K562 (cell line): ENCODE data around the gene CRHR1.

Experiments used
- KAT2B ChIP-seq: IDR thresholded peaks from one replicate; pipeline ENCODE4 v1.6.1; 2012; ENCODE audit warnings: low read depth, mild to moderate bottlenecking, control low read depth, inconsistent platforms, low read length, moderate library complexity
- PHF20 ChIP-seq: fragments of 450-650 bp; IDR thresholded peaks from 2 replicates; pipeline ENCODE4 v1.6.1; 2018; ENCODE audit not compliant: partially characterized antibody
- TCF7L2 ChIP-seq: fragments of 150-350 bp; IDR thresholded peaks from 2 replicates; pipeline ENCODE4 v1.6.1; 2016; ENCODE audit warnings: low read depth, mild to moderate bottlenecking, low read length, moderate library complexity
- ZNF121 ChIP-seq: sonication (generic); formaldehyde crosslinking; conservative IDR thresholded peaks from 2 replicates; pipeline ENCODE4 v1.8.0; 2022; ENCODE audit warnings: missing genetic modification reagents
- TF ChIP-seq, protein P1 (sequence below), 2 experiments: fragments of 450-650 bp; formaldehyde crosslinking in 1 of 2; IDR thresholded peaks; 2 replicates each; pipeline versions ENCODE4 v1.4.0 to v1.6.1; 2014 to 2020; ENCODE audit warnings: mild to moderate bottlenecking in 2 of 2, borderline replicate concordance in 1 of 2, low read depth in 1 of 2
- TF ChIP-seq, protein P2 (sequence below), 3 experiments: IDR thresholded peaks in 2 of 3; conservative IDR thresholded peaks in 1 of 3; 2 replicates each; pipeline ENCODE4 v1.5.1; 2011 to 2012; ENCODE audit warnings: low read length in 3 of 3, mild to moderate bottlenecking in 3 of 3, control low read depth in 2 of 3, improper control_type of control experiment in 1 of 3, inconsistent platforms in 1 of 3, low read depth in 1 of 3, mixed read lengths in 1 of 3, moderate library complexity in 1 of 3; ENCODE audit not compliant: insufficient read depth in 2 of 3
- TF ChIP-seq, protein P3 (sequence below): fragments of 250-450 bp; sonication (Bioruptor Pico); IDR thresholded peaks from 2 replicates; pipeline ENCODE4 v1.8.0; 2022; ENCODE audit warnings: moderate library complexity, mild to moderate bottlenecking, inconsistent platforms
- TF ChIP-seq, protein P4 (sequence below): fragments of 450-650 bp; IDR thresholded peaks from 2 replicates; pipeline ENCODE4 v1.6.1; 2016; ENCODE audit warnings: low read depth

DNA sequence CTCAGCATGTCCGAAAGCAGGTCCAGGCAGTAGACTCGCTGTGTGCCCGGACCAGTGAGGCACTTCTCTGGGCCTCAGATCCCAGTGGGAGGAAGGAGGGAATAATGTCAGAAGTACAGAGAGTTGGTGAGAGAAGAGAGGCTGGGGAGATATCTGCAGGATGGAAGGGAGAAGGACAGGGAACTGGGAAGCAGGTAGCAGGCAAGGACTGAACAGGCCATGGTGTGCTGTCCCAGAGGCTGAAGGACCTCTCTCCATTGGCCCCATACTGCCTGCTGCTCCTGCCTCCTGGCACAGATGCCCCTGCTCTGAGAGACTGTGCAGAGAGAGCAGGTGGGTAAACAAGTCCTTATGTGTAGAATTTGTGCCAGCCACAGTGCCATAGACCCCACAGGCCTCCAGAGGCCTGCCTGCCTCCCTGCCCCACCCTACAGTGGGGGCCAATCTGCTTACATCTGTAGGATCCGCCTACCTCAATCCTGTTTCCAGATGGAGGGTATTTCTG is 34.2 kb upstream of the CRHR1 start:
- TF ChIP-seq, protein P1, sequence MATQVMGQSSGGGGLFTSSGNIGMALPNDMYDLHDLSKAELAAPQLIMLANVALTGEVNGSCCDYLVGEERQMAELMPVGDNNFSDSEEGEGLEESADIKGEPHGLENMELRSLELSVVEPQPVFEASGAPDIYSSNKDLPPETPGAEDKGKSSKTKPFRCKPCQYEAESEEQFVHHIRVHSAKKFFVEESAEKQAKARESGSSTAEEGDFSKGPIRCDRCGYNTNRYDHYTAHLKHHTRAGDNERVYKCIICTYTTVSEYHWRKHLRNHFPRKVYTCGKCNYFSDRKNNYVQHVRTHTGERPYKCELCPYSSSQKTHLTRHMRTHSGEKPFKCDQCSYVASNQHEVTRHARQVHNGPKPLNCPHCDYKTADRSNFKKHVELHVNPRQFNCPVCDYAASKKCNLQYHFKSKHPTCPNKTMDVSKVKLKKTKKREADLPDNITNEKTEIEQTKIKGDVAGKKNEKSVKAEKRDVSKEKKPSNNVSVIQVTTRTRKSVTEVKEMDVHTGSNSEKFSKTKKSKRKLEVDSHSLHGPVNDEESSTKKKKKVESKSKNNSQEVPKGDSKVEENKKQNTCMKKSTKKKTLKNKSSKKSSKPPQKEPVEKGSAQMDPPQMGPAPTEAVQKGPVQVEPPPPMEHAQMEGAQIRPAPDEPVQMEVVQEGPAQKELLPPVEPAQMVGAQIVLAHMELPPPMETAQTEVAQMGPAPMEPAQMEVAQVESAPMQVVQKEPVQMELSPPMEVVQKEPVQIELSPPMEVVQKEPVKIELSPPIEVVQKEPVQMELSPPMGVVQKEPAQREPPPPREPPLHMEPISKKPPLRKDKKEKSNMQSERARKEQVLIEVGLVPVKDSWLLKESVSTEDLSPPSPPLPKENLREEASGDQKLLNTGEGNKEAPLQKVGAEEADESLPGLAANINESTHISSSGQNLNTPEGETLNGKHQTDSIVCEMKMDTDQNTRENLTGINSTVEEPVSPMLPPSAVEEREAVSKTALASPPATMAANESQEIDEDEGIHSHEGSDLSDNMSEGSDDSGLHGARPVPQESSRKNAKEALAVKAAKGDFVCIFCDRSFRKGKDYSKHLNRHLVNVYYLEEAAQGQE (IDR thresholded peaks at IDR 0.05; ENCODE audit: borderline replicate concordance), result no peak
- TF ChIP-seq, protein P1 (CRISPR knock-in tag; IDR thresholded peaks at IDR 0.05; ENCODE audit: low read depth), result no peak
- TF ChIP-seq, protein P2, sequence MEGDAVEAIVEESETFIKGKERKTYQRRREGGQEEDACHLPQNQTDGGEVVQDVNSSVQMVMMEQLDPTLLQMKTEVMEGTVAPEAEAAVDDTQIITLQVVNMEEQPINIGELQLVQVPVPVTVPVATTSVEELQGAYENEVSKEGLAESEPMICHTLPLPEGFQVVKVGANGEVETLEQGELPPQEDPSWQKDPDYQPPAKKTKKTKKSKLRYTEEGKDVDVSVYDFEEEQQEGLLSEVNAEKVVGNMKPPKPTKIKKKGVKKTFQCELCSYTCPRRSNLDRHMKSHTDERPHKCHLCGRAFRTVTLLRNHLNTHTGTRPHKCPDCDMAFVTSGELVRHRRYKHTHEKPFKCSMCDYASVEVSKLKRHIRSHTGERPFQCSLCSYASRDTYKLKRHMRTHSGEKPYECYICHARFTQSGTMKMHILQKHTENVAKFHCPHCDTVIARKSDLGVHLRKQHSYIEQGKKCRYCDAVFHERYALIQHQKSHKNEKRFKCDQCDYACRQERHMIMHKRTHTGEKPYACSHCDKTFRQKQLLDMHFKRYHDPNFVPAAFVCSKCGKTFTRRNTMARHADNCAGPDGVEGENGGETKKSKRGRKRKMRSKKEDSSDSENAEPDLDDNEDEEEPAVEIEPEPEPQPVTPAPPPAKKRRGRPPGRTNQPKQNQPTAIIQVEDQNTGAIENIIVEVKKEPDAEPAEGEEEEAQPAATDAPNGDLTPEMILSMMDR (IDR thresholded peaks at IDR 0.05 in 2 of 3, conservative IDR thresholded peaks at IDR 0.05 in 1 of 3; ENCODE audit: insufficient read depth in 2 of 3, low read depth in 1 of 3, low read length in 3 of 3), result no peak
- TF ChIP-seq ZNF121 (no peak), KAT2B (no peak), TCF7L2 (no peak), PHF20 (no peak)
- TF ChIP-seq, protein P3, sequence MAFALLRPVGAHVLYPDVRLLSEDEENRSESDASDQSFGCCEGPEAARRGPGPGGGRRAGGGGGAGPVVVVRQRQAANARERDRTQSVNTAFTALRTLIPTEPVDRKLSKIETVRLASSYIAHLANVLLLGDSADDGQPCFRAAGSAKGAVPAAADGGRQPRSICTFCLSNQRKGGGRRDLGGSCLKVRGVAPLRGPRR (CRISPR knock-in tag), result no peak
- TF ChIP-seq, protein P4, sequence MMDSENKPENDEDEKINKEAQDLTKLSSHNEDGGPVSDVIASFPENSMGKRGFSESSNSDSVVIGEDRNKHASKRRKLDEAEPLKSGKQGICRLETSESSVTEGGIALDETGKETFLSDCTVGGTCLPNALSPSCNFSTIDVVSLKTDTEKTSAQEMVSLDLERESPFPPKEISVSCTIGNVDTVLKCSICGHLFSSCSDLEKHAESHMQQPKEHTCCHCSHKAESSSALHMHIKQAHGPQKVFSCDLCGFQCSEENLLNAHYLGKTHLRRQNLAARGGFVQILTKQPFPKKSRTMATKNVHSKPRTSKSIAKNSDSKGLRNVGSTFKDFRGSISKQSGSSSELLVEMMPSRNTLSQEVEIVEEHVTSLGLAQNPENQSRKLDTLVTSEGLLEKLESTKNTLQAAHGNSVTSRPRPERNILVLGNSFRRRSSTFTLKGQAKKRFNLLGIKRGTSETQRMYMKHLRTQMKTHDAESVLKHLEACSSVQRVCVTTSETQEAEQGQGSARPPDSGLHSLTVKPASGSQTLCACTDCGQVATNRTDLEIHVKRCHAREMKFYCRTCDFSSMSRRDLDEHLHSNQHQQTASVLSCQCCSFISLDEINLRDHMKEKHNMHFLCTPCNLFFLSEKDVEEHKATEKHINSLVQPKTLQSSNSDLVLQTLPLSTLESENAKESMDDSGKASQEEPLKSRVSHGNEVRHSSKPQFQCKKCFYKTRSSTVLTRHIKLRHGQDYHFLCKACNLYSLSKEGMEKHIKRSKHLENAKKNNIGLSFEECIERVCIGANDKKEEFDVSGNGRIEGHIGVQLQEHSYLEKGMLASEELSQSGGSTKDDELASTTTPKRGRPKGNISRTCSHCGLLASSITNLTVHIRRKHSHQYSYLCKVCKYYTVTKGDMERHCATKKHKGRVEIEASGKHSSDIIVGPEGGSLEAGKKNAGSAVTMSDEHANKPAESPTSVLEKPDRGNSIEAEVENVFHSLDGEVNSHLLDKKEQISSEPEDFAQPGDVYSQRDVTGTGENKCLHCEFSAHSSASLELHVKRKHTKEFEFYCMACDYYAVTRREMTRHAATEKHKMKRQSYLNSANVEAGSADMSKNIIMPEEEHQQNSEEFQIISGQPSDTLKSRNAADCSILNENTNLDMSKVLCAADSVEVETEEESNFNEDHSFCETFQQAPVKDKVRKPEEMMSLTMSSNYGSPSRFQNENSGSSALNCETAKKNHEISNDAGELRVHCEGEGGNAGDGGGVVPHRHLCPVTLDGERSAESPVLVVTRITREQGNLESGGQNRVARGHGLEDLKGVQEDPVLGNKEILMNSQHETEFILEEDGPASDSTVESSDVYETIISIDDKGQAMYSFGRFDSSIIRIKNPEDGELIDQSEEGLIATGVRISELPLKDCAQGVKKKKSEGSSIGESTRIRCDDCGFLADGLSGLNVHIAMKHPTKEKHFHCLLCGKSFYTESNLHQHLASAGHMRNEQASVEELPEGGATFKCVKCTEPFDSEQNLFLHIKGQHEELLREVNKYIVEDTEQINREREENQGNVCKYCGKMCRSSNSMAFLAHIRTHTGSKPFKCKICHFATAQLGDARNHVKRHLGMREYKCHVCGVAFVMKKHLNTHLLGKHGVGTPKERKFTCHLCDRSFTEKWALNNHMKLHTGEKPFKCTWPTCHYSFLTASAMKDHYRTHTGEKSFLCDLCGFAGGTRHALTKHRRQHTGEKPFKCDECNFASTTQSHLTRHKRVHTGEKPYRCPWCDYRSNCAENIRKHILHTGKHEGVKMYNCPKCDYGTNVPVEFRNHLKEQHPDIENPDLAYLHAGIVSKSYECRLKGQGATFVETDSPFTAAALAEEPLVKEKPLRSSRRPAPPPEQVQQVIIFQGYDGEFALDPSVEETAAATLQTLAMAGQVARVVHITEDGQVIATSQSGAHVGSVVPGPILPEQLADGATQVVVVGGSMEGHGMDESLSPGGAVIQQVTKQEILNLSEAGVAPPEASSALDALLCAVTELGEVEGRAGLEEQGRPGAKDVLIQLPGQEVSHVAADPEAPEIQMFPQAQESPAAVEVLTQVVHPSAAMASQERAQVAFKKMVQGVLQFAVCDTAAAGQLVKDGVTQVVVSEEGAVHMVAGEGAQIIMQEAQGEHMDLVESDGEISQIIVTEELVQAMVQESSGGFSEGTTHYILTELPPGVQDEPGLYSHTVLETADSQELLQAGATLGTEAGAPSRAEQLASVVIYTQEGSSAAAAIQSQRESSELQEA, result no peak
